HG03457 (cell line): Measurements from ENCODE around the gene DENND1B.

Source experiments
- ATAC-seq: cut with Tn5 transposase; IDR thresholded peaks from one replicate; pipeline ENCODE4 v1.9.1; 2021; ENCODE audit warnings: moderate number of reproducible peaks; ENCODE audit not compliant: unreplicated experiment

Gene DENND1B

DNA sequence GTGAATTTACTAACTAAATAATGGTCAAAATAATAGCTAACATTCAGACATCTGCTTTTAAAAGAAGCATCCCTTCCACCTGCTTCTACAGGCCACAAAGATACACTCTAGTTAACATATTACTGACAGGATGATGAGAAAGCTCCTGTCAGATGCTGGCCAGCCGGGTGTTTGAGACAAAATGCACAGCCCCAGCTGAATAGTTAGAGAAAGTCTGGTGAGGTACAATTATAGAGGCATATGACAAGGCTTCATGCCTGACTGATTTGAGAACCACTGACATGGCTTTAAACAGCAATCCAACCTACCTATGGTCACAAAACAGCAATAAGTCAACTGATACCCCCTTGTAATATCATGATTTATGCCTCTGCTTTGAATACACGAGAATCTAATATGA, 137.0 kb downstream of the DENND1B start:
- no peak for ATAC-seq

GRCh38 chr1:197637406-197637805, 137.9 kb downstream of the DENND1B start:
- ATAC-seq: no peak

GRCh38 chr1:197633447-197634078, 141.7 kb downstream of the DENND1B start:
- ATAC-seq: no peak

- ATAC-seq: no peak
Observed at GRCh38 chr1:197632651-197633050, 142.6 kb downstream of the DENND1B start.

GRCh38 chr1:197632005-197632404, 143.3 kb downstream of the DENND1B start:
- ATAC-seq: no peak

DNA sequence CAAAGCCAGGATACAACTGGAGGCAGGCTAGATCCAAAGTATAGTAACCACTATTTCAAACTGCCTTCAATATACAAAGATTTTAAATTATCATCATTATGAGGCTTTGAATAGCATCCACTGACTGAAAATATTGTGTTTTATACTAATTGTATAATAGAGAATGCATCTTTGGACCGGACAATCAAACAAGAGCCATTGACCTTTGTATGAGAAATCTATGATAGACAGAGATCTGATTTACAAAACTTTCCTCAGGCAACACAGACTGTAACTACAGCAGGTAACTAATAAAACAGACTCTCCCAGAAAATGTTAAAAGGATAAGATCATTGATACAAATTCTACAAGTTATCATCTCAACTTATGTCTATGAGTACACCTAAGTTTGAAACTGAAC, 152.9 kb downstream of the DENND1B start:
- no peak for ATAC-seq

- ATAC-seq: no peak
Observed at GRCh38 chr1:197621761-197622160, 153.5 kb downstream of the DENND1B start.

DNA sequence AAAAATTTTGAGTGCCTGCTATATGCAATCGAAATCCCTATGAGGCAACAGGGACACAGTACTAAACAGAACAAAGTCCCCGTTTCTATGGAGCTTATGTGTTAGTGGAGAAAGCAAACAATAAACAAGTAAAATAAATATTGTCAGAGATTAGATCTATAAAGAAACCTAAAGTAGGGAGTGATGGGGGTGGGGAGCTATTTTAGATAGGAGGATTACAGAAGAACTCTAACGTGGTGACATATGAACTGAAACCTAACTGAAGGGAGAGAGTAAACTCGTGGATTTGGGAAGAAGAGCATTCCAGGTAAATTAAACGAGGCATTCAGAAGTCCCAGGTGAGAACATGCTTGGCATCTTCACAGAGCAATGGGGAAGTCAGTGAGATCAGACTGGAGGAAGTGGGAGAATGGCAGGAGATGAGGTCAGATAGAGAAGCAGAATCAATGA, 154.5 kb downstream of the DENND1B start:
- no peak for ATAC-seq

DNA sequence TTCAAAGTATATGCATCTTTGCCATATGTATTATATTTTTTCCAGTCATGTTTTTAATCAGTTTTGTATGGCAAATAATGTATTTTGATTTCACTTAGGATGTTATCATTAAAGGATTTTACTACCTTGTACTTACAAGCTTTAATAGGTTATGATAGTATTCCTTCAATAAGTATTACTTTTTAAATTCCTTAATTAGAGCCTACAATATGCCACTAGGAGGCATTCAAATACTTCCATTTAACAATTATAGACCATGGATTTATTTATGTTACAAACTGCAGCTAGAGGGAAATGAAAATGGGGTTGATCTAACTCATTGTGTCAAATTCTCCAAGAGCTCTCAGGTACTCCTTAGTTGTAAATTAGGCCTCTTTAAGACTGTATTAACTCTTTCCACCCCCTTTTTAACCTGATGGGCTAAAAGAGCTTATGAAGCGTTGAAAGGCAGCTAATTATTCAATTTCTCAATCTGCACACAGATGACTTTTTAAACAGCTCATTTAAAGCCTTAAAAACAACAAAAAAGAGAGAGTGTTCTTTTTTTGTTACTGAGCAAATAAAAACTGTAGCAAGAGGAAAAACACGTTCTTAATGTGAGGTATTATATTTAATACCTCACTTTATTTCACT, 156.2 kb downstream of the DENND1B start:
- ATAC-seq: no peak

DNA sequence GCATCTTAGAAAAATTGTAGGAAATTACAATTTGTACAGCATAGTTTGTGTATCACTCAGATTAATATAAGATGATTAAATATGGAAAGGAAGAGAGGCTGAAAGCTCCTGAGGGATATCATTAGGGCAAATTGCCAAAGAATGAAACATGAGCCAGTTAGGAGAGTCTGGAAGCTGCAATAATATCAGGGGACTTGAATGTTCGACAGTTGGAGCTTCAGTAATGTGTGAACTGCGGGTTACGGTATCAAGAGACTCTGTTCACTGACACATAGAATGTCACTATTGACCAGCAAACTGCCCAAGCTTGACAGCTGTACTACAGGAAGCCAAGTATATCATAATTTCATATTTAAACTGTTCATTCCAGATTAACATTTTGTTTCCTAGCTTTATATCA, 157.2 kb downstream of the DENND1B start:
- no peak for ATAC-seq

- no peak for ATAC-seq
Observed at GRCh38 chr1:197615693-197616011, 159.6 kb downstream of the DENND1B start.

- no peak for ATAC-seq
Observed at GRCh38 chr1:197614916-197615692, 160.2 kb downstream of the DENND1B start.

DNA sequence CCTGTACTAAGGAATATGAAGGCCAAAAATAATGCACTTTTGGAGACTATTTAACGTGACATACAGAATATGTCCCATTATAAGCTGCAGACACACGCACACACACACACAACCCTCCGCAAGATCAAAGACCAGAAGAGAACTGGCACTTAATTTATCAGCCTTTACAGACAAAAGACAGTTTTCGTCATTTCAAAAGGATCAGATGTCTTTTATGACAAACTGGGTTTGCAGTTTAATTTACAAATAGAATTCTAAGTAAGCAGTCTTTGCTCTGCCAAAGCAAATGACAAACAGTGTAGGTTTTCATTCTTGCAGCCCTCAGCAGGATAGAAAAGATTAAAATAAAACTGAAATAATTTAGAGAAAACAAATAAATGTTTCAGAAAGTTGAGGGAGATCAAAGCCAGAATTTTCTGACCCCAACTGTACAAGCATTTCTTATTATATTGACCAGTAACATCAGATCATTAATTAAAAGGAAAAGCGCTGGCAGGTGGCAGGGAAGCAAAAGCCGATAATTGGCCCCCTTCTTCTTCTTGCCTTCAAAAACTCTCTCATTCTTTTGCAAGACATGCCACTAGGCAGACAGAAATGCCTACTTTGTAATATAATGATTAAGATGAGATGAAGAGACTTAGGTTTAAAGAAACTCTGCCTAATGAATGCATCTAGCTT, 169.0 kb downstream of the DENND1B start:
- ATAC-seq: no peak

GRCh38 chr1:197604302-197604701, 171.0 kb downstream of the DENND1B start:
- ATAC-seq: no peak

- ATAC-seq: no peak
Observed at GRCh38 chr1:197600751-197601150, 174.5 kb downstream of the DENND1B start.

- no peak for ATAC-seq
Observed at GRCh38 chr1:197599789-197600188, 175.5 kb downstream of the DENND1B start.

DNA sequence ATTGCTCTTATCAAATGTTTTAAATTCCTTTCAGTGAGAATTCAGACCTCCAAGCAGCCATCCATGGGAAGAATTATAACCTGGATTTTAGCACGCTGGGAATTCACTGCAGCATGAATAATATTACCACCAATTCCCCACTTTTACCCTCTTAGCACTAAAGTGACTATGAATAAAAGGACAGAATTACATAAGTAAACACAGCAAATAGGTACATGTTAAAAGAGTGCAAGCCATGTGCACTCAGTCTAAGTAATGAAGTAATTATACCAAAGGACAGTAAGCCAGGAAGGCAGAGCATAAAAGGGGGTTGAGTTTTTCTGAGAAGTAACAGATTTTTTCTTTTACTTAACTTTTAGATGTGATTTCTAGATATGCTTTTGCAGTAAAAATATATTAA, 176.3 kb downstream of the DENND1B start:
- ATAC-seq: no peak

DNA sequence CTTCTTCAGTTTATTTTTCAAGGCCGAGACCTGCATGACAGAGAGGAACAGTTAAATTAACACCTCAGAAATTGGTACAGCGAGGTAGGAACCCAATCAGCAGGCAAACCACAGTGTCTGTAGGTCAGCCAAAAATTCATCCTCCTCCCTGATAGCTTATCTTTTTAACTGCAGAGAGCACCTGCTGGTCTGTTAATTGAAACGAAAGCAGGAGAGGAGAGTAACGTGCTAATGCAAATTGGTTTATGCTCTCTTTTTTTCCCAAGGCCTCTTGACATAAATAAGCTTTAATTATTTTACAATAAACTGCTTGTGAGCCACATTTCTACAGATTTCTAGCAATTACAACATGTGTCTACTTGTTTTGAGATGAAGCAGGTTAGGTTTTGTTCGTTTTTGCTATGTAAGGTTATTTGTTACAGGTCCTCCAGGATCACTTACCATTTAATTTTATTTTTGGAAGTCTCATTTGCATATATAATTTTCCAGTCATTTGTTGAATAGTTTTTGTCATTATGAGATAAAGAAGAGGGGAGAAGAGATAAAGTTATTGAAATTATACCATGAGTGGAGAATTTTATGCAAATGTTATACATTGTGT, 179.9 kb downstream of the DENND1B start:
- no peak for ATAC-seq

- ATAC-seq: no peak
Observed at GRCh38 chr1:197590687-197591086, 184.6 kb downstream of the DENND1B start.

DNA sequence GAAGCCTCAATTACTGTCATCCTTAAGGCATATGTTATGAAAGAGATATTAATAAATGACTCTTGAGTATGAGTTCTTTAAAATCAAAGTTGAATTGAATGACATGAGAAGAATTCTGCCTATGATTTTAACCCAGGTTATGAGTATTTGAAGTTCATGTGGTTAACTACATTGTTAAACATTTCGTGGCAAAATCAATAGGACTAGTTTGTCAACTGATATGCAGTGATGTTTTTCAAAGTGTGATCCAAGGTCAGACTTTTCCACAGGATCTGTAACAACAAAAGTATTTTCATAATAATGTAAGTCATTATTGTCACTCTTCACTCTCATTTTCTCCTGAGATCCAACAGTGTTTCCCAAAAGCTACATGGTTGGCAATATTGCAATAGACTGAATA, 189.5 kb downstream of the DENND1B start:
- ATAC-seq: no peak

- no peak for ATAC-seq
Observed at GRCh38 chr1:197577580-197577979, 197.7 kb downstream of the DENND1B start.
